ENCODE data around the gene FARSB.

The FARSB gene

DNA sequence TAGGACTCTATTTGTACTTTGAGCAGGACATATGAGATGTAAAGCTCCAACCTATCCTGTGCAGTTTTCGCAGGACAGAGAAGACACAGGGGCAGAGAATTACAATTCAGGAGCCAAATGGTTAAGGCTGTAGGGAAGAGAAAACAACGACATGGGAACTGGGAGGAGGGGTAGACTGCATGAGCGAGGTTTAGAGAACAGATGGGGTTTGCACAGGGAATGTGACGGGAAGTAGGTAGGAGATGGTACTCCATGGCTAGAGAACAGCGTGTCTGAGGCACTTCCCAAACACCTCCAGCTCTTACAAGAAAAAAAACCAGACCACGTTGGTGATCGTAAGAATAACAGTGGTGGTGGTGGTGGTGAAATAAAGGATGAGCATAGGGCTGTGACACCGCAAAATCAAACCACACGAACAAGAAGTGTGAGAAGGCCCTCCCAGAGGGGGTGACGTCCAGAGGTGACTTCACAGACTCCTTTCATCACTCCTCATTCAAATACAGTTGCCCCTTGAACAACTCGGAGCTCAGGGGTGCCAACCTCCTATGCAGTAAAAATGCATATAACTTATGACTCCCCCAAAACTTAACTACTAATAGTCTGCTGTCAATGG, 92.7 kb downstream of the FARSB start:
- DNase-seq (ENCODE audit: extremely low read depth, low read depth): no peak
- TF ChIP-seq, protein P1, sequence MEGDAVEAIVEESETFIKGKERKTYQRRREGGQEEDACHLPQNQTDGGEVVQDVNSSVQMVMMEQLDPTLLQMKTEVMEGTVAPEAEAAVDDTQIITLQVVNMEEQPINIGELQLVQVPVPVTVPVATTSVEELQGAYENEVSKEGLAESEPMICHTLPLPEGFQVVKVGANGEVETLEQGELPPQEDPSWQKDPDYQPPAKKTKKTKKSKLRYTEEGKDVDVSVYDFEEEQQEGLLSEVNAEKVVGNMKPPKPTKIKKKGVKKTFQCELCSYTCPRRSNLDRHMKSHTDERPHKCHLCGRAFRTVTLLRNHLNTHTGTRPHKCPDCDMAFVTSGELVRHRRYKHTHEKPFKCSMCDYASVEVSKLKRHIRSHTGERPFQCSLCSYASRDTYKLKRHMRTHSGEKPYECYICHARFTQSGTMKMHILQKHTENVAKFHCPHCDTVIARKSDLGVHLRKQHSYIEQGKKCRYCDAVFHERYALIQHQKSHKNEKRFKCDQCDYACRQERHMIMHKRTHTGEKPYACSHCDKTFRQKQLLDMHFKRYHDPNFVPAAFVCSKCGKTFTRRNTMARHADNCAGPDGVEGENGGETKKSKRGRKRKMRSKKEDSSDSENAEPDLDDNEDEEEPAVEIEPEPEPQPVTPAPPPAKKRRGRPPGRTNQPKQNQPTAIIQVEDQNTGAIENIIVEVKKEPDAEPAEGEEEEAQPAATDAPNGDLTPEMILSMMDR (IDR thresholded peaks at IDR 0.05; ENCODE audit: low read depth, low read length, missing control alignments): no peak
- no peak overlapping the region for H3K4me3 ChIP-seq (replicated peaks; ENCODE audit: low read depth, low read length)

DNA sequence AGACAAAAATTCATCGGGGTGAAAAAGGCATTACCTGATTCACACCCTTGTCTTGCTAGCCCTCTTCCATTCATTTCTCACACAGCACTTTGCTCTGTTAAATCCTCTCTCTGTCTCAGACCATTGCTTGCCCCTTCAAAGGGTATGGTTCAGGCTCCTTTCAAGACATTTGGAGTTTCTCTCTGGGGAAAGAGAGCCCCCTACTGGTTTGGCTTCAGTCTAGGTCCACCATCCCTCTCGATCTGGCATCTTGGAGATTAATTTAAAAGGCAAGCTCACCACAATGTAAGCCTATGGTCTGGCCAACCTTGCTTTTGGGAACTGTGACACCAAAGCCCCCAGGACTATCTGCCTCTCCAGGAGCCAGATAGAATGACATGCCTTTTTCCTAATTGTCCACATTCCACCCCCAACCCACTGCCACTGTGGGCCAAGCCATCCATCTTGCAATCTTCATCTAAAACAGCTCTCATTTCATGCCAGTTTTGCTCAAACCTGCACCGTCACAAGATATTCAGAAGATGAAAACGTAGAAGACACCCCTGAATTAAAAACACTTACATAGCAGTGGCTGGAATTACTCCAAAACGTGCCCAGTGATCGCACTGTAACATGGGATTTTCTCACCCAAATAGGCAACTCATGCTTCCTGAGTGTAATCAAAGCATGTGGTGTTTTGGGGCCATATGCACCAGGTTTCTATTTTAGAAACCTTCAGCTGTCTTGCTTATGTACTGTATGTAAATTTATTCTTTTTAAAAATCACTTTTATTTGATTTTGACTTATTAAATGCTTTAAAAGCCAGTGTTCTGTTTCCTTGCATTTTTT, 93.9 kb downstream of the FARSB start:
- TF ChIP-seq, protein P1 (IDR thresholded peaks at IDR 0.05; ENCODE audit: low read depth, low read length, missing control alignments): peak; percentile 62
- H3K4me3 ChIP-seq (replicated peaks; ENCODE audit: low read depth, low read length): no peak overlapping the region
- DNase-seq (ENCODE audit: extremely low read depth, low read depth): no peak

DNA sequence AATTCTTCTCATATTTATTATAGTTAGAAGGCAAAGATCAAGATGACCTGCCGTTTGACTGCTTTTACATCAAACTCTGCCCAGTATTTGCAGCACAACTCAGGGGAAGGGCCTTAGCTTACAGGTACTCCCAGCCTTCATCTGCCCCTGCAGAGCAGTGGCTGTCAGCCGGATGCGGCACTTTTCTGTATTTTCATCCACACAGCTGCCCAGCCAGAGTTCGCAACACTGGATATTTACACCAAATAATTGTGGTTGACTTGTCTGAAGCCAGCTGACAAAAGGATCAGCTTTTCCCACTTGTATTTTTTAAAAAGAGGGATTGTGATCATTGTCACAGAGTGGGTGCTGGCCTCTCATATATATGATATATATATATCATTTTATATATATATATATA, 94.7 kb downstream of the FARSB start:
- no peak for DNase-seq (ENCODE audit: extremely low read depth, low read depth)
- TF ChIP-seq, protein P1 (IDR thresholded peaks at IDR 0.05; ENCODE audit: low read depth, low read length, missing control alignments): no peak
- H3K4me3 ChIP-seq (replicated peaks; ENCODE audit: low read depth, low read length): no peak overlapping the region

DNA sequence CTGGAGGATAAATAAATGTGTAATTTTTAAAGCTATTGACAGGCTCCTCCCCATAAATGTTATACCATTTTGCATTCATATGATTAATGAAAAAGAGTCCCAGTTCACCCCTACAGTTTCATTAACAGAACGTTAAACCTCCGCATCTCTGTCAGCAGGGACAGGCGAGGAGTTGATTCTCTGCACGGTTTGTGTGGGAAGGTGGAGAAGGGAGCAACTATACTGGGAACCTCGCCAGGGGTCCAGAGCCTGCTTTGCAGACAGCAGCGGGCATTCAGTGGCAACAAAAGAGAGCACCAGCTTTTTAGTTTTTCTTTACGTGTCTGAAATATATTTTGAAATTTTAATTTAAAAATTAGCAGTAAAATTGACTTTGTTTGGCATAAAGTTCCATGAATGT, 101.4 kb downstream of the FARSB start:
- TF ChIP-seq, protein P1 (IDR thresholded peaks at IDR 0.05; ENCODE audit: low read depth, low read length, missing control alignments): no peak
- no peak overlapping the region for H3K4me3 ChIP-seq (replicated peaks; ENCODE audit: low read depth, low read length)
- DNase-seq (ENCODE audit: extremely low read depth, low read depth): no peak

DNA sequence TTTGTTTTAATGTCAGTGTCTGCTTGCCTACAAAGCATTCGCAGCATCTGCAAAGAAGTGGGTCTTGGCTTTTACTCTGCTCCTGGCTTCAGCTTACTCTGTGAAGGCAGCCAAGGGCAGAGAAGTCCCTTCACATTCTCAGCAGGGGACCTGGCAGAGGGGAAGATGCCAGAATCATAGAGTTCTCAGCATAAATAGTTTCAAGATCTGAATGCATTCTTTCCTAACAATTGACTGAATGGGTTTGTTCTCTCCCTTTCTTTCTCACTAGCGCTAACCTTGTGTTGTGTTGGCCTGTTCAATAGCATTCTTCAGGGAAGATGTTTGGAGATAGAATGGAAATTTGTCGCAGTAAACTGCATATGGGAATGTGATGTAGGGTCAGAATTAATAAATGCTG, 106.9 kb downstream of the FARSB start:
- H3K4me3 ChIP-seq (replicated peaks; ENCODE audit: low read depth, low read length): no peak overlapping the region
- TF ChIP-seq, protein P1 (IDR thresholded peaks at IDR 0.05; ENCODE audit: low read depth, low read length, missing control alignments): no peak
- DNase-seq (ENCODE audit: extremely low read depth, low read depth): no peak

DNA sequence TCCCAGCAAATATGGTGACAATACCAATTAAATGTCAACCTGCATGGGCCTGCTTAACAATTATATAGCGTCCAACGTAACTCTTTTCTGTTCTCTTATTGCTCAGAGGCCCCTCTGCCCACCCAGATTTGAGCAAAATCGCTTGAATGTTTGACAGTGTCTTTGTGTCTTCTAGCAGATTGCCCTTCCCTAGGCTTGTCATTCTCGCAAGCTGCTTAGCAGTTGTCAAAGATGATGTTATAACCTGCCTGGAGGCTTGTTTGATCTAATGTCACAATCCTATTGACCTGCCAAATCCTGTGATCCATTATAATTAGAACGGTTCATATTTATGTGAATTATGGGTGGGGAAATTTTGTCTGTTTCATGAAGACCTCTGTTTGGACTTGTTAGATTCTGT, 108.8 kb downstream of the FARSB start:
- TF ChIP-seq, protein P1 (IDR thresholded peaks at IDR 0.05; ENCODE audit: low read depth, low read length, missing control alignments): no peak
- H3K4me3 ChIP-seq (replicated peaks; ENCODE audit: low read depth, low read length): no peak overlapping the region
- DNase-seq (ENCODE audit: extremely low read depth, low read depth): no peak

Measured in HFF-Myc (cell line).